Calu3 (cell line): ENCODE data around the gene CLASP2. TPM values are rescaled to one million over a fixed set of nuclear protein-coding genes. Genes with fewer than 3 reads are reported as not detected.

Experiments
- BruUV-seq: library from RNA; stranded (reverse); fragments of 400-500 nt; replicated peaks from 2 replicates; lab custom pipeline; 2021; lab: Mats Ljungman, UMichigan
- CTCF ChIA-PET: fragments of 300-600 bp; sonication (Branson Sonifier 250); formaldehyde crosslinking; loops from one replicate; lab custom pipeline; 2022; ENCODE audit warnings: antibody characterized with exemption; lab: Charles Lee
- DNase-seq: peaks from one replicate; pipeline ENCODE4 v3.0.0; 2022
- H3K27ac Mint-ChIP-seq: one replicate; pipeline ENCODE4 v1.8.0; 2022; ENCODE audit warnings: mixed read lengths; ENCODE audit not compliant: unreplicated experiment
- H3K27me3 Mint-ChIP-seq: one replicate; pipeline ENCODE4 v1.8.0; 2022; ENCODE audit warnings: mixed read lengths; ENCODE audit not compliant: unreplicated experiment
- H3K36me3 Mint-ChIP-seq: one replicate; pipeline ENCODE4 v1.8.0; 2022; ENCODE audit warnings: mild to moderate bottlenecking, moderate library complexity, mixed read lengths; ENCODE audit not compliant: insufficient read depth, unreplicated experiment
- H3K4me1 Mint-ChIP-seq: one replicate; pipeline ENCODE4 v1.8.0; 2022; ENCODE audit warnings: mild to moderate bottlenecking, low read depth, mixed read lengths; ENCODE audit not compliant: unreplicated experiment
- H3K4me3 Mint-ChIP-seq: one replicate; pipeline ENCODE4 v1.8.0; 2022; ENCODE audit warnings: mild to moderate bottlenecking, low read depth, moderate library complexity, mixed read lengths; ENCODE audit not compliant: unreplicated experiment
- H3K9me3 Mint-ChIP-seq: one replicate; pipeline ENCODE4 v1.8.0; 2022; ENCODE audit warnings: low read depth, mixed read lengths; ENCODE audit not compliant: unreplicated experiment
- intact Hi-C: fragments of 100-400 bp; cut with micrococcal nuclease; formaldehyde crosslinking; loops from one replicate; pipeline ENCODE4 v1.10.0; 2022; ENCODE audit not compliant: unreplicated experiment
- total RNA-seq: library from RNA; stranded (reverse); gene quantifications from 2 replicates; pipeline ENCODE4 v1.2.3, GENCODE V29; 2022
- TF ChIP-seq, protein P1 (sequence below): fragments of 200-600 bp; IDR thresholded peaks from one replicate; pipeline ENCODE4 v1.8.0; 2022; ENCODE audit warnings: antibody characterized with exemption; ENCODE audit not compliant: unreplicated experiment

CLASP2 gene
- total RNA-seq, 1 experiment from 2014 or later = 56.4 TPM

DNA sequence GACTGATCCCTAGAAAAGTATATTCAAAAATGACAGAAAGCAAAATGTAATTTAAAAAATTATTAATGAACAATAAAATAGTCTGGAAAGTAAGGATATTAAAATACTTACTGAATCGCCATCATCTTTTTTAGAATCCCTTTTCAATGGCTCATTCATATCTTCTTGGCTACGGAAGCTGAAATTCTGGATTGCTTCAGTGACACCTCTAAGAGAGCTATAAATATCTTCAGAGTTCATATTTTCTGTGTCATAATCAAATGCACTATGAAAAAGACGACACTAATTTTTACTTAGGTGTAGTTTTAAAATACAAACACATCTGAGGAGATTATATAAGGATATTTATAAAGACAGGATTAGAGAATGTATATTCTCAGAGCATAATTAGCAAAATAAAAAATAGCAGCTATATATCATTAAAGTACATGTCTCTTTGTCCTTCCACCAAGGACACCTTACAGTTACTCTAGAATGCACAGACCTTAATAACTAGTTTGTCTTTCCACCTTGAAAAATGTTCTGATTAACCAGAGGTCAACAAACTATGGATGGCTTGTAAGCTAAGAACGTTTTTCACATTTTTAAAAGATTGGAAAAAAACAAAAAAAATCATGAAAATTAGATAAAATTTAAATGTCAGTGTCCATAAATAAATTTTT lies 179.2 kb downstream of the CLASP2 start:
- no peak for DNase-seq
- Mint-ChIP-seq H3K36me3 (peaks cover 5% of the 10 kb centered on the region), H3K4me1 (no peaks in the 10 kb centered on the region), H3K27ac (no peak overlapping the region), H3K27me3 (no peaks in the 10 kb centered on the region), H3K9me3 (no peaks in the 10 kb centered on the region), H3K4me3 (no peak overlapping the region)
- intact Hi-C loops = no loop called here
- TF ChIP-seq, protein P1, sequence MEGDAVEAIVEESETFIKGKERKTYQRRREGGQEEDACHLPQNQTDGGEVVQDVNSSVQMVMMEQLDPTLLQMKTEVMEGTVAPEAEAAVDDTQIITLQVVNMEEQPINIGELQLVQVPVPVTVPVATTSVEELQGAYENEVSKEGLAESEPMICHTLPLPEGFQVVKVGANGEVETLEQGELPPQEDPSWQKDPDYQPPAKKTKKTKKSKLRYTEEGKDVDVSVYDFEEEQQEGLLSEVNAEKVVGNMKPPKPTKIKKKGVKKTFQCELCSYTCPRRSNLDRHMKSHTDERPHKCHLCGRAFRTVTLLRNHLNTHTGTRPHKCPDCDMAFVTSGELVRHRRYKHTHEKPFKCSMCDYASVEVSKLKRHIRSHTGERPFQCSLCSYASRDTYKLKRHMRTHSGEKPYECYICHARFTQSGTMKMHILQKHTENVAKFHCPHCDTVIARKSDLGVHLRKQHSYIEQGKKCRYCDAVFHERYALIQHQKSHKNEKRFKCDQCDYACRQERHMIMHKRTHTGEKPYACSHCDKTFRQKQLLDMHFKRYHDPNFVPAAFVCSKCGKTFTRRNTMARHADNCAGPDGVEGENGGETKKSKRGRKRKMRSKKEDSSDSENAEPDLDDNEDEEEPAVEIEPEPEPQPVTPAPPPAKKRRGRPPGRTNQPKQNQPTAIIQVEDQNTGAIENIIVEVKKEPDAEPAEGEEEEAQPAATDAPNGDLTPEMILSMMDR = no peak
- no TSS peak for BruUV-seq
- CTCF ChIA-PET = no interaction called here

DNA sequence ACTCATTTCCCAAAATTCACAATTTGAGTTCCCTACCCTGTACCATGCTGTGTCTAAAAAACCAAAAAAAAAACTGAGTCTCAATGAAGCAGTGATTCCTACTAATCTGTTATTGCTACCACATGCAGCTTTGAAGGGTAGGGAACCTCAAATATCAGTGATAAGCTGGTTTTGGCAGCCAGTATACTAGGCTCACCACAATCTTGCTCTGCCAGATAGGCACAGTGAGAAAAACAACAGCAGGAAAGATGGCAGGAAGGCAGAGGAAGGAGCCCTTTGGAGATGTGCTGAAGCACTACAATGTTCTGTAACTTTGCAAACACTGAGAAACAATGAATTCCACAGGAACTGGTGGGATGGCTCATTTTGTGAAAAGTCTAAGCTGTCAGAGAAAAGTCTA lies 180.9 kb downstream of the CLASP2 start:
- Mint-ChIP-seq H3K4me1 (no peaks in the 10 kb centered on the region), H3K9me3 (no peaks in the 10 kb centered on the region), H3K36me3 (peaks cover 7% of the 10 kb centered on the region), H3K27ac (no peak overlapping the region), H3K27me3 (no peaks in the 10 kb centered on the region), H3K4me3 (no peak overlapping the region)
- no TSS peak for BruUV-seq
- intact Hi-C loops = no loop called here
- TF ChIP-seq, protein P1 = no peak
- no peak for DNase-seq
- CTCF ChIA-PET = interaction anchor here (0.5 kb wide), 1 partner anchor 125 kb away, joined by 3 read pairs; no protein-coding TSS in a partner anchor

DNA sequence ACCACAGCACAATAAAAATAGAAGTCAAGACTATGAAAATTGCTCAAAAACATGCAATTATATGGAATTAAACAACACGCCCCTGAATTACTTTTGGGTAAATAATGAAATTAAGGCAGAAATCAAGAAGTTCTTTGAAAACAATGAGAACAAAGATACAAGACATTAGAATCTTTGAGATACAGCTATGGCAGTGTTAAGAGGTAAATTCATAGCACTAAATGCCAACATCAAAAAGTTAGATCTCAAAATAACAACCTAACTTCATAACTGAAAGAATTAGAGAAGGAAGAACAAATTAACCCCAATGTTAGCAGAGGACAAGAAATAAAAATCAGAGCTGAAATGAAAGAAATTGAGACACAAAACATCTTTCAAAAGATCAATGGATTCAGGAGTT lies 191.3 kb downstream of the CLASP2 start:
- no peaks in the 10 kb centered on the region for H3K36me3 Mint-ChIP-seq

DNA sequence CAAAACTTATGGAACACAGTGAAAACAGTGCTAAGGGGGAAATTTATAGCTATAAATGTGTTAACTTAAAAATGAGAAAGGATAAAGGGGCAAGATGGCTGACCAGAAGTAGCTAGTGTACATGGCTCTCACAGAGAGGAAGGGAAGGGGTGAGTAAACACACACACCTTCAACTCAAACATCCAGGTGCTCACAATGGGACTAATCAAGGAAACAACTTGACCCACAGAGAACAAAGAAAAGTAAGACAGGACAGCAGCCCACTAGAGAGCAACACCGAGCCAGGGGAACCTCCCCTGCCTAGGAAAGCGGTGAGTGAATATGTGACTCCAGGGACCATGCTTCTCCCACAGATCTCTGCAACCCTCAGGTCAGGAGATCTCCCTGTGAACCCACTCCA lies 192.8 kb downstream of the CLASP2 start:
- no TSS peak for BruUV-seq
- DNase-seq = no peak
- CTCF ChIA-PET = no interaction called here
- intact Hi-C loops = no loop called here
- Mint-ChIP-seq H3K36me3 (no peaks in the 10 kb centered on the region), H3K4me1 (no peaks in the 10 kb centered on the region), H3K27ac (no peak overlapping the region), H3K27me3 (no peaks in the 10 kb centered on the region), H3K9me3 (peaks cover 12% of the 10 kb centered on the region), H3K4me3 (no peak overlapping the region)
- TF ChIP-seq, protein P1 = no peak

More for the DNA sequence above, 191.3 kb downstream of the CLASP2 start:
- H3K4me3 Mint-ChIP-seq = no peak overlapping the region
- TF ChIP-seq, protein P1 = no peak
- H3K4me1 Mint-ChIP-seq = no peaks in the 10 kb centered on the region
- BruUV-seq = no TSS peak
- no peaks in the 10 kb centered on the region for H3K27me3 Mint-ChIP-seq
- H3K9me3 Mint-ChIP-seq = peaks cover 12% of the 10 kb centered on the region
- no peak overlapping the region for H3K27ac Mint-ChIP-seq
- intact Hi-C loops = no loop called here
- DNase-seq = no peak
- CTCF ChIA-PET = no interaction called here
